Body of pancreas (tissue), 4 donors: Measurements from ENCODE around the gene TPSAB1. TPM values are rescaled to one million over a fixed set of nuclear protein-coding genes. Genes with fewer than 3 reads are reported as not detected.

ENCODE experiments used
- ATAC-seq: fragments of 150-250 bp; one replicate; pipeline ENCODE4 v1.9.1; 2016
- DNase-seq, 4 donors: peaks; one replicate each; pipeline ENCODE4 v3.0.0-alpha.2; 2019
- H3K27ac ChIP-seq, 4 donors: fragments of 200-600 bp; sonication (generic); 1 replicate in 3 of 4; 2 replicates in 1 of 4; pipeline versions ENCODE4 v1.5.1 to v1.6.1; 2016 to 2019; ENCODE audit warnings: mild to moderate bottlenecking in 1 of 4, mixed read lengths in 1 of 4, moderate library complexity in 1 of 4
- H3K27me3 ChIP-seq, 2 donors: fragments of 200-600 bp; sonication (generic); one replicate each; pipeline ENCODE4 v1.6.0; 2016; ENCODE audit warnings: mild to moderate bottlenecking in 1 of 2
- H3K36me3 ChIP-seq, 2 donors: fragments of 200-600 bp; sonication (generic); replicated peaks in 1 of 2; 2 replicates each; pipeline ENCODE4 v1.5.1; 2016; ENCODE audit warnings: low read depth in 2 of 2; ENCODE audit not compliant: insufficient read depth in 1 of 2
- H3K4me1 ChIP-seq: fragments of 200-600 bp; sonication (generic); one replicate; pipeline ENCODE4 v1.6.0; 2016
- H3K4me3 ChIP-seq, 2 donors: fragments of 200-600 bp; sonication (generic); 1 replicate in 1 of 2; 2 replicates in 1 of 2; pipeline ENCODE4 v1.5.1; 2016 to 2019
- H3K9me3 ChIP-seq, 3 donors: fragments of 200-600 bp; sonication (generic); 1 replicate in 2 of 3; 2 replicates in 1 of 3; pipeline ENCODE4 v1.5.1; 2016
- POLR2A ChIP-seq, 3 donors: fragments of 450-650 bp; IDR thresholded peaks; one replicate each; pipeline ENCODE4 v1.6.1; 2016; ENCODE audit warnings: antibody characterized with exemption in 3 of 3, mild to moderate bottlenecking in 2 of 3
- WGBS, 2 donors: methylation state at CpG; one replicate each; pipeline ENCODE4 v1.1.5; 2017; 5-methylcytosine and 5-hydroxymethylcytosine counted together
- intact Hi-C: fragments of 100-400 bp; cut with DNase I; formaldehyde crosslinking; loops from one replicate; pipeline ENCODE4 v1.15.1; 2023
- total RNA-seq, 2 donors: library from RNA; depleted of rRNA; stranded (reverse); fragments of >200 nt; gene quantifications; one replicate each; pipeline ENCODE4 v1.1.0, GENCODE V29; 2016
- TF ChIP-seq, protein P1 (sequence below), 7 experiments: fragments of 450-650 bp in 4 of 7; fragments of 200-600 bp in 3 of 7; sonication (generic) in 3 of 7; IDR thresholded peaks; one replicate each; pipeline ENCODE4 v1.5.1; 2016 to 2019; ENCODE audit warnings: antibody characterized with exemption in 7 of 7

The TPSAB1 gene
- total RNA-seq, 2 donors from 2014 or later, result 23.6 to 53.4 TPM

DNA sequence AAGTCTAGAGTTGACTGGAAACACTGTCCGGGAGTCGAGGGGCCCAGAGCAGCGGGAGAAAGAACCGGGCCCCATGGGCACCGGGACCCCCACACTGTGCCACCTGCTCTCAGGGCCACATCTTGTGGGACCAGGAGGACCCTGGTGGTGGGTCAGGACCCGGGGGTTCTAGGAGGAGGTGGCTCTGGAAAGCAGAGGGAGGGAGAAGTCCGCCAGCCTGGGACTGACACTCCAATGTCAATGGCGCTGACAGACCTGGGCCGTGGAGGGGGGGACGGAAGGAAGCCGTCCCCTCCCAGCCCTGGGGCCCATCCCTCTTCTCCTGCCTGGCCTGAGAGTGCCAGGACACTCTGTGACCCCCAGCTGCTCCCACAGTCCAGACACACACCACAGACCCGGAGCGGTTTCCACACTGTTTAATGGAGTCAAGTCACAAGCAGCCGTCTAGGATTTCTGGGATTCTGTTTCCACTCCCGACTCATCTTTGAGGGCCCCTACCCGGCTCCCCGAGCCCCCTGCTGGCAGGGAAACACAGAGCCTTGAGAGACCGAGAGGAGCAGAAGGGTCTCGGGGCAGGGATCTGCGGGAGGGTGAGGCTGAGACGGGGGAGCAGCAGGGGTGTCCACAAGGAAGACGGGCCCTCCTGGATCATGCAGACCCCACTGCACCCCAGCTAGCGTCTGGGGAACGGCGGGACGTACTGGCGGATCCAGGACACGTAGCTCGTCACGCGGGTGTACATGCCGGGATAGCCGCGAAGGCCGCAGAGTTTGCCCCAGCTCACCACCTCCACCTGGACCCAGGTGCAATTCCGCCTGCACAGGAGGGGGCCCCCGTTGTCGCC lies 45.4 kb downstream of the TPSAB1 start:
- H3K27ac ChIP-seq, result no peak overlapping the region
- intact Hi-C loops, result no loop called here
- TF ChIP-seq POLR2A (IDR thresholded peaks at IDR 0.05), result no peak
- TF ChIP-seq, protein P1, sequence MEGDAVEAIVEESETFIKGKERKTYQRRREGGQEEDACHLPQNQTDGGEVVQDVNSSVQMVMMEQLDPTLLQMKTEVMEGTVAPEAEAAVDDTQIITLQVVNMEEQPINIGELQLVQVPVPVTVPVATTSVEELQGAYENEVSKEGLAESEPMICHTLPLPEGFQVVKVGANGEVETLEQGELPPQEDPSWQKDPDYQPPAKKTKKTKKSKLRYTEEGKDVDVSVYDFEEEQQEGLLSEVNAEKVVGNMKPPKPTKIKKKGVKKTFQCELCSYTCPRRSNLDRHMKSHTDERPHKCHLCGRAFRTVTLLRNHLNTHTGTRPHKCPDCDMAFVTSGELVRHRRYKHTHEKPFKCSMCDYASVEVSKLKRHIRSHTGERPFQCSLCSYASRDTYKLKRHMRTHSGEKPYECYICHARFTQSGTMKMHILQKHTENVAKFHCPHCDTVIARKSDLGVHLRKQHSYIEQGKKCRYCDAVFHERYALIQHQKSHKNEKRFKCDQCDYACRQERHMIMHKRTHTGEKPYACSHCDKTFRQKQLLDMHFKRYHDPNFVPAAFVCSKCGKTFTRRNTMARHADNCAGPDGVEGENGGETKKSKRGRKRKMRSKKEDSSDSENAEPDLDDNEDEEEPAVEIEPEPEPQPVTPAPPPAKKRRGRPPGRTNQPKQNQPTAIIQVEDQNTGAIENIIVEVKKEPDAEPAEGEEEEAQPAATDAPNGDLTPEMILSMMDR (IDR thresholded peaks at IDR 0.05), result no peak
- H3K9me3 ChIP-seq, result no peaks in the 10 kb centered on the region
- DNase-seq (no peak), ATAC-seq (no peak)
- 53 to 65% methylated on average over 29 to 33 of the region's 38 CpGs for WGBS, 2 donors
- peaks cover 4% of the 10 kb centered on the region for H3K4me1 ChIP-seq
- H3K27me3 ChIP-seq, result peaks cover 0 to 7% of the 10 kb centered on the region in 2 donors
- H3K4me3 ChIP-seq, result no peak overlapping the region
- H3K36me3 ChIP-seq, result no peaks in the 10 kb centered on the region

- WGBS, 2 donors, result 66 to 75% methylated on average over 14 to 25 of the region's 25 CpGs
- TF ChIP-seq, protein P1 (IDR thresholded peaks at IDR 0.05), result no peak
- TF ChIP-seq POLR2A (IDR thresholded peaks at IDR 0.05), result no peak
- intact Hi-C loops, result no loop called here
Measured at GRCh38 chr16:1286513-1287094, 46.1 kb downstream of the TPSAB1 start.

GRCh38 chr16:1287982-1288670 lies 47.6 kb downstream of the TPSAB1 start:
- H3K27me3 ChIP-seq, result peaks cover 0 to 7% of the 10 kb centered on the region in 2 donors
- no peaks in the 10 kb centered on the region for H3K9me3 ChIP-seq
- 28 to 42% methylated on average over 12 to 40 of the region's 40 CpGs for WGBS, 2 donors
- no peaks in the 10 kb centered on the region for H3K36me3 ChIP-seq
- DNase-seq (no peak), ATAC-seq (peak; percentile 33)
- TF ChIP-seq, protein P1 (IDR thresholded peaks at IDR 0.05), result no peak
- no peak for TF ChIP-seq POLR2A (IDR thresholded peaks at IDR 0.05)
- no peak overlapping the region for H3K27ac ChIP-seq
- peaks cover 4% of the 10 kb centered on the region for H3K4me1 ChIP-seq
- H3K4me3 ChIP-seq, result no peak overlapping the region
- intact Hi-C loops, result no loop called here

More at GRCh38 chr16:1286513-1287094, 46.1 kb downstream of the TPSAB1 start:
- Histone ChIP-seq H3K4me1 (peaks cover 4% of the 10 kb centered on the region), H3K27me3 (peaks cover 0 to 7% of the 10 kb centered on the region in 2 donors), H3K4me3 (no peak overlapping the region), H3K27ac (no peak overlapping the region), H3K9me3 (no peaks in the 10 kb centered on the region), H3K36me3 (no peaks in the 10 kb centered on the region)
- DNase-seq (no peak), ATAC-seq (no peak)

GRCh38 chr16:1288813-1289476 lies 48.4 kb downstream of the TPSAB1 start:
- Histone ChIP-seq H3K36me3 (no peaks in the 10 kb centered on the region), H3K27me3 (peaks cover 0 to 7% of the 10 kb centered on the region in 2 donors), H3K9me3 (no peaks in the 10 kb centered on the region), H3K27ac (no peak overlapping the region), H3K4me3 (no peak overlapping the region), H3K4me1 (peaks cover 4% of the 10 kb centered on the region)
- 10 to 20% methylated on average over 7 to 20 of the region's 20 CpGs for WGBS, 2 donors
- intact Hi-C loops, result no loop called here
- TF ChIP-seq, protein P1 (IDR thresholded peaks at IDR 0.05), result no peak
- no peak for TF ChIP-seq POLR2A (IDR thresholded peaks at IDR 0.05)
- DNase-seq (no peak), ATAC-seq (no peak)
